ENCODE data around the gene MBP.

DNA sequence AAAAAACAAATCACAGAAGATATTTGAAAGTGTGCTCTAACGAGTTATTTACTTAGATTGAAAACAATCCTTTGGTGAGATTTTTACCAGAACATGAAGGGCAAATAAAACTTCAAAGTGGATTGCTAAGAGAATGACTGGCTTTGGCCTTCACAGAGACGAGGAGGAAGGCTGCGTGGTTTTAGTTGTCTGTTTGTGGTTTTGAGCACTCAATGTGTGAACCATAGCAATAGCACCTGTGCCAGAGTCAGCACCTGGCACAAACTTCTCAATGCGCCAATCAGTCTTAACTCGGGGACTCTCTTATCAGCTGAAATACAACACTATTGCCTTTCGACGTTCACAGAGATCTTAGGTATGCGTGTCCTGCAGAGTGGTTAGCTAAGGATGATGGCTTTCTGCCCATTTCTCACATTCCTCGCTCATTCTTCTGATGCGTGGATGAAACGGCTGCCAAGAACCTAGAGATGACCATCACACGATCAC lies 70.0 kb downstream of the MBP start:
- TF ChIP-seq, protein P1, sequence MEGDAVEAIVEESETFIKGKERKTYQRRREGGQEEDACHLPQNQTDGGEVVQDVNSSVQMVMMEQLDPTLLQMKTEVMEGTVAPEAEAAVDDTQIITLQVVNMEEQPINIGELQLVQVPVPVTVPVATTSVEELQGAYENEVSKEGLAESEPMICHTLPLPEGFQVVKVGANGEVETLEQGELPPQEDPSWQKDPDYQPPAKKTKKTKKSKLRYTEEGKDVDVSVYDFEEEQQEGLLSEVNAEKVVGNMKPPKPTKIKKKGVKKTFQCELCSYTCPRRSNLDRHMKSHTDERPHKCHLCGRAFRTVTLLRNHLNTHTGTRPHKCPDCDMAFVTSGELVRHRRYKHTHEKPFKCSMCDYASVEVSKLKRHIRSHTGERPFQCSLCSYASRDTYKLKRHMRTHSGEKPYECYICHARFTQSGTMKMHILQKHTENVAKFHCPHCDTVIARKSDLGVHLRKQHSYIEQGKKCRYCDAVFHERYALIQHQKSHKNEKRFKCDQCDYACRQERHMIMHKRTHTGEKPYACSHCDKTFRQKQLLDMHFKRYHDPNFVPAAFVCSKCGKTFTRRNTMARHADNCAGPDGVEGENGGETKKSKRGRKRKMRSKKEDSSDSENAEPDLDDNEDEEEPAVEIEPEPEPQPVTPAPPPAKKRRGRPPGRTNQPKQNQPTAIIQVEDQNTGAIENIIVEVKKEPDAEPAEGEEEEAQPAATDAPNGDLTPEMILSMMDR (IDR thresholded peaks at IDR 0.05), result no peak
- TF ChIP-seq POLR2A (IDR thresholded peaks at IDR 0.05) (no peak), POLR2AphosphoS5 (IDR thresholded peaks at IDR 0.05) (no peak), EP300 (IDR thresholded peaks at IDR 0.05) (no peak)
